HCT116 (cell line): ENCODE results near the gene PCLO.

ENCODE experiments used
- EGR1 ChIP-seq: IDR thresholded peaks from 2 replicates; pipeline ENCODE4 v1.6.1; 2012; ENCODE audit warnings: low read depth
- EZH2 ChIP-seq: fragments of 200-600 bp; sonication (generic); IDR thresholded peaks from 2 replicates; pipeline ENCODE4 v1.6.1; 2017; ENCODE audit warnings: antibody characterized with exemption, mixed run types
- EZH2phosphoT487 ChIP-seq: fragments of 200-600 bp; IDR thresholded peaks from 2 replicates; pipeline ENCODE4 v1.6.1; 2018; ENCODE audit warnings: antibody characterized with exemption, borderline replicate concordance
- FOSL1 ChIP-seq: IDR thresholded peaks from 2 replicates; pipeline ENCODE4 v1.6.1; 2012; ENCODE audit warnings: low read depth
- POLR2A ChIP-seq: IDR thresholded peaks from 2 replicates; pipeline ENCODE4 v1.7.0; 2011; ENCODE audit warnings: borderline replicate concordance; ENCODE audit not compliant: insufficient read depth, insufficient read length; ENCODE audit errors: extremely low read depth
- POLR2AphosphoS5 ChIP-seq: IDR thresholded peaks from 2 replicates; pipeline ENCODE4 v1.6.1; 2011; ENCODE audit warnings: mild to moderate bottlenecking, low read depth, low read length, moderate library complexity
- SIN3A ChIP-seq: IDR thresholded peaks from 2 replicates; pipeline ENCODE4 v1.6.1; 2012; ENCODE audit warnings: low read depth
- YY1 ChIP-seq: IDR thresholded peaks from 2 replicates; pipeline ENCODE4 v1.6.1; 2011; ENCODE audit warnings: low read length, low read depth, moderate library complexity, mild to moderate bottlenecking; ENCODE audit not compliant: insufficient replicate concordance; ENCODE audit errors: extremely low read depth
- TF ChIP-seq, protein P1 (sequence below), 3 experiments: fragments of 200-600 bp in 1 of 3; sonication (generic) in 1 of 3; IDR thresholded peaks in 2 of 3; conservative IDR thresholded peaks in 1 of 3; 2 replicates each; pipeline ENCODE4 v1.5.1; 2012 to 2017; ENCODE audit warnings: low read depth in 2 of 3, low read length in 2 of 3, antibody characterized with exemption in 1 of 3, borderline replicate concordance in 1 of 3, control low read depth in 1 of 3, mild to moderate bottlenecking in 1 of 3, mixed read lengths in 1 of 3, mixed run types in 1 of 3, moderate library complexity in 1 of 3; ENCODE audit not compliant: insufficient read depth in 1 of 3
- TF ChIP-seq, protein P2 (sequence below): IDR thresholded peaks from 2 replicates; pipeline ENCODE4 v1.6.1; 2012; ENCODE audit warnings: low read depth
- TF ChIP-seq, protein P3 (sequence below): IDR thresholded peaks from 2 replicates; pipeline ENCODE4 v1.6.1; 2012

DNA sequence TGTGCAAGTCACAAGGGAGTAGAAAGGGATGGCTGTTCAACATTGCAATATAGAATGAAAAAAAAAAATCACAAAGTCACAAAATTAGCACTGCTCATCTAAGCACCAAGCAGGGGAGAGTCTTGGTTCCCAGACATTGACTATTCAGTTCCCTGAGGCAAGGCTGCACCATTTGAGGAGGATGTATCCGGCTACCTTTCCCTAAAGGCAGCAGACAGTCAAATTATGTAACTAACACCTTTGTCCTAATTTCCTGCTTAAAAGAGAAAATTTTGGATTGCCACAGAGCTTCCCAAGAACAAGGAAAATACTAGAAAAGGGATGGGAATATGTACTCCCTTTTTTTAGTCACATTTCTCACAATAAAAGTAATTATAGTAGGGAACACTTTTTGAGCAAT is 148.1 kb downstream of the PCLO start:
- TF ChIP-seq, protein P1, sequence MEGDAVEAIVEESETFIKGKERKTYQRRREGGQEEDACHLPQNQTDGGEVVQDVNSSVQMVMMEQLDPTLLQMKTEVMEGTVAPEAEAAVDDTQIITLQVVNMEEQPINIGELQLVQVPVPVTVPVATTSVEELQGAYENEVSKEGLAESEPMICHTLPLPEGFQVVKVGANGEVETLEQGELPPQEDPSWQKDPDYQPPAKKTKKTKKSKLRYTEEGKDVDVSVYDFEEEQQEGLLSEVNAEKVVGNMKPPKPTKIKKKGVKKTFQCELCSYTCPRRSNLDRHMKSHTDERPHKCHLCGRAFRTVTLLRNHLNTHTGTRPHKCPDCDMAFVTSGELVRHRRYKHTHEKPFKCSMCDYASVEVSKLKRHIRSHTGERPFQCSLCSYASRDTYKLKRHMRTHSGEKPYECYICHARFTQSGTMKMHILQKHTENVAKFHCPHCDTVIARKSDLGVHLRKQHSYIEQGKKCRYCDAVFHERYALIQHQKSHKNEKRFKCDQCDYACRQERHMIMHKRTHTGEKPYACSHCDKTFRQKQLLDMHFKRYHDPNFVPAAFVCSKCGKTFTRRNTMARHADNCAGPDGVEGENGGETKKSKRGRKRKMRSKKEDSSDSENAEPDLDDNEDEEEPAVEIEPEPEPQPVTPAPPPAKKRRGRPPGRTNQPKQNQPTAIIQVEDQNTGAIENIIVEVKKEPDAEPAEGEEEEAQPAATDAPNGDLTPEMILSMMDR (IDR thresholded peaks at IDR 0.05 in 2 of 3, conservative IDR thresholded peaks at IDR 0.05 in 1 of 3; ENCODE audit: borderline replicate concordance in 1 of 3, insufficient read depth in 1 of 3, low read depth in 2 of 3, low read length in 2 of 3) = no peak
- TF ChIP-seq FOSL1 (no peak), POLR2A (no peak), YY1 (no peak), EZH2phosphoT487 (no peak), EZH2 (no peak), POLR2AphosphoS5 (no peak), EGR1 (no peak), SIN3A (no peak)
- TF ChIP-seq, protein P2, sequence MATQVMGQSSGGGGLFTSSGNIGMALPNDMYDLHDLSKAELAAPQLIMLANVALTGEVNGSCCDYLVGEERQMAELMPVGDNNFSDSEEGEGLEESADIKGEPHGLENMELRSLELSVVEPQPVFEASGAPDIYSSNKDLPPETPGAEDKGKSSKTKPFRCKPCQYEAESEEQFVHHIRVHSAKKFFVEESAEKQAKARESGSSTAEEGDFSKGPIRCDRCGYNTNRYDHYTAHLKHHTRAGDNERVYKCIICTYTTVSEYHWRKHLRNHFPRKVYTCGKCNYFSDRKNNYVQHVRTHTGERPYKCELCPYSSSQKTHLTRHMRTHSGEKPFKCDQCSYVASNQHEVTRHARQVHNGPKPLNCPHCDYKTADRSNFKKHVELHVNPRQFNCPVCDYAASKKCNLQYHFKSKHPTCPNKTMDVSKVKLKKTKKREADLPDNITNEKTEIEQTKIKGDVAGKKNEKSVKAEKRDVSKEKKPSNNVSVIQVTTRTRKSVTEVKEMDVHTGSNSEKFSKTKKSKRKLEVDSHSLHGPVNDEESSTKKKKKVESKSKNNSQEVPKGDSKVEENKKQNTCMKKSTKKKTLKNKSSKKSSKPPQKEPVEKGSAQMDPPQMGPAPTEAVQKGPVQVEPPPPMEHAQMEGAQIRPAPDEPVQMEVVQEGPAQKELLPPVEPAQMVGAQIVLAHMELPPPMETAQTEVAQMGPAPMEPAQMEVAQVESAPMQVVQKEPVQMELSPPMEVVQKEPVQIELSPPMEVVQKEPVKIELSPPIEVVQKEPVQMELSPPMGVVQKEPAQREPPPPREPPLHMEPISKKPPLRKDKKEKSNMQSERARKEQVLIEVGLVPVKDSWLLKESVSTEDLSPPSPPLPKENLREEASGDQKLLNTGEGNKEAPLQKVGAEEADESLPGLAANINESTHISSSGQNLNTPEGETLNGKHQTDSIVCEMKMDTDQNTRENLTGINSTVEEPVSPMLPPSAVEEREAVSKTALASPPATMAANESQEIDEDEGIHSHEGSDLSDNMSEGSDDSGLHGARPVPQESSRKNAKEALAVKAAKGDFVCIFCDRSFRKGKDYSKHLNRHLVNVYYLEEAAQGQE = no peak
- TF ChIP-seq, protein P3, sequence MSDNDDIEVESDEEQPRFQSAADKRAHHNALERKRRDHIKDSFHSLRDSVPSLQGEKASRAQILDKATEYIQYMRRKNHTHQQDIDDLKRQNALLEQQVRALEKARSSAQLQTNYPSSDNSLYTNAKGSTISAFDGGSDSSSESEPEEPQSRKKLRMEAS = no peak
